ACC112 (cell line): ENCODE measurements around the gene UNC79.

Experiments used
- H2AFZ ChIP-seq: fragments of 200-600 bp; sonication (generic); one replicate; pipeline ENCODE4 v1.6.0; 2017; ENCODE audit warnings: antibody characterized with exemption, low read length; ENCODE audit not compliant: unreplicated experiment
- H3K27ac ChIP-seq: fragments of 200-600 bp; sonication (generic); 2 replicates; pipeline ENCODE4 v1.5.1; 2014; ENCODE audit warnings: low read depth, mild to moderate bottlenecking, antibody characterized with exemption, low read length, moderate library complexity
- H3K27me3 ChIP-seq: fragments of 200-600 bp; sonication (generic); 2 replicates; pipeline ENCODE4 v1.6.1; 2014; ENCODE audit warnings: mild to moderate bottlenecking, antibody characterized with exemption, low read length, moderate library complexity, mixed read lengths; ENCODE audit not compliant: insufficient read depth
- H3K36me3 ChIP-seq: fragments of 200-600 bp; sonication (generic); 2 replicates; pipeline ENCODE4 v1.6.1; 2016; ENCODE audit warnings: mild to moderate bottlenecking, antibody characterized with exemption, low read length, moderate library complexity, mixed read lengths; ENCODE audit not compliant: insufficient read depth
- H3K4me1 ChIP-seq: fragments of 200-600 bp; sonication (generic); one replicate; pipeline ENCODE4 v1.6.1; 2016; ENCODE audit warnings: low read length, mixed read lengths; ENCODE audit not compliant: insufficient read depth, unreplicated experiment, control insufficient read depth
- H3K4me3 ChIP-seq: fragments of 200-600 bp; sonication (generic); 2 replicates; pipeline ENCODE4 v1.5.1; 2014; ENCODE audit warnings: mild to moderate bottlenecking, low read depth, low read length
- H3K79me2 ChIP-seq: fragments of 200-600 bp; sonication (generic); one replicate; pipeline ENCODE4 v1.6.0; 2016; ENCODE audit warnings: low read length; ENCODE audit not compliant: control insufficient read depth, unreplicated experiment, insufficient read depth

The UNC79 gene

GRCh38 chr14:93706360-93706955, 275.7 kb downstream of the UNC79 start:
- no peaks in the 10 kb centered on the region for H3K36me3 ChIP-seq
- no peak overlapping the region for H2AFZ ChIP-seq
- no peak overlapping the region for H3K27ac ChIP-seq
- H3K27me3 ChIP-seq = no peaks in the 10 kb centered on the region
- no peaks in the 10 kb centered on the region for H3K4me1 ChIP-seq
- H3K4me3 ChIP-seq = no peak overlapping the region
- H3K79me2 ChIP-seq = no peaks in the 10 kb centered on the region

- Histone ChIP-seq H3K27me3 (no peaks in the 10 kb centered on the region), H3K79me2 (no peaks in the 10 kb centered on the region), H3K4me1 (no peaks in the 10 kb centered on the region), H2AFZ (no peak overlapping the region), H3K27ac (no peak overlapping the region), H3K36me3 (no peaks in the 10 kb centered on the region), H3K4me3 (no peak overlapping the region)
These were observed 276.7 kb downstream of the UNC79 start for GRCh38 chr14:93707475-93707874.

- no peak overlapping the region for H3K27ac ChIP-seq
- no peaks in the 10 kb centered on the region for H3K79me2 ChIP-seq
- H2AFZ ChIP-seq = no peak overlapping the region
- H3K36me3 ChIP-seq = no peaks in the 10 kb centered on the region
- no peaks in the 10 kb centered on the region for H3K27me3 ChIP-seq
- no peaks in the 10 kb centered on the region for H3K4me1 ChIP-seq
- no peak overlapping the region for H3K4me3 ChIP-seq
These were observed 277.6 kb downstream of the UNC79 start for GRCh38 chr14:93708311-93708734.

- H3K27me3 ChIP-seq = no peaks in the 10 kb centered on the region
- H2AFZ ChIP-seq = no peak overlapping the region
- no peaks in the 10 kb centered on the region for H3K4me1 ChIP-seq
- H3K27ac ChIP-seq = no peak overlapping the region
- no peak overlapping the region for H3K4me3 ChIP-seq
- H3K79me2 ChIP-seq = no peaks in the 10 kb centered on the region
- H3K36me3 ChIP-seq = no peaks in the 10 kb centered on the region
These were observed 278.1 kb downstream of the UNC79 start for GRCh38 chr14:93708800-93709199.

- H3K27ac ChIP-seq = no peak overlapping the region
- H3K36me3 ChIP-seq = no peaks in the 10 kb centered on the region
- H3K4me3 ChIP-seq = no peak overlapping the region
- no peaks in the 10 kb centered on the region for H3K4me1 ChIP-seq
- H3K79me2 ChIP-seq = no peaks in the 10 kb centered on the region
- H3K27me3 ChIP-seq = no peaks in the 10 kb centered on the region
- H2AFZ ChIP-seq = no peak overlapping the region
These were observed 278.5 kb downstream of the UNC79 start for GRCh38 chr14:93709249-93709648.

- H3K4me1 ChIP-seq = no peaks in the 10 kb centered on the region
- H3K27me3 ChIP-seq = no peaks in the 10 kb centered on the region
- no peak overlapping the region for H2AFZ ChIP-seq
- H3K4me3 ChIP-seq = no peak overlapping the region
- H3K79me2 ChIP-seq = no peaks in the 10 kb centered on the region
- no peaks in the 10 kb centered on the region for H3K36me3 ChIP-seq
- no peak overlapping the region for H3K27ac ChIP-seq
These were observed 281.5 kb downstream of the UNC79 start for GRCh38 chr14:93712079-93712837.

GRCh38 chr14:93712838-93713724, 282.3 kb downstream of the UNC79 start:
- no peaks in the 10 kb centered on the region for H3K4me1 ChIP-seq
- no peaks in the 10 kb centered on the region for H3K79me2 ChIP-seq
- H3K27ac ChIP-seq = no peak overlapping the region
- no peaks in the 10 kb centered on the region for H3K27me3 ChIP-seq
- no peak overlapping the region for H3K4me3 ChIP-seq
- H3K36me3 ChIP-seq = no peaks in the 10 kb centered on the region
- H2AFZ ChIP-seq = no peak overlapping the region

- Histone ChIP-seq H3K4me1 (no peaks in the 10 kb centered on the region), H3K79me2 (no peaks in the 10 kb centered on the region), H3K27ac (no peak overlapping the region), H2AFZ (no peak overlapping the region), H3K36me3 (no peaks in the 10 kb centered on the region), H3K27me3 (no peaks in the 10 kb centered on the region), H3K4me3 (no peak overlapping the region)
These were observed 283.1 kb downstream of the UNC79 start for GRCh38 chr14:93713726-93714405.

GRCh38 chr14:93714605-93715004, 283.9 kb downstream of the UNC79 start:
- H3K27me3 ChIP-seq = no peaks in the 10 kb centered on the region
- H3K79me2 ChIP-seq = no peaks in the 10 kb centered on the region
- H2AFZ ChIP-seq = no peak overlapping the region
- H3K36me3 ChIP-seq = no peaks in the 10 kb centered on the region
- H3K27ac ChIP-seq = no peak overlapping the region
- no peaks in the 10 kb centered on the region for H3K4me1 ChIP-seq
- no peak overlapping the region for H3K4me3 ChIP-seq

GRCh38 chr14:93715279-93715927, 284.7 kb downstream of the UNC79 start:
- H3K27ac ChIP-seq = no peak overlapping the region
- H2AFZ ChIP-seq = no peak overlapping the region
- no peaks in the 10 kb centered on the region for H3K27me3 ChIP-seq
- H3K4me3 ChIP-seq = no peak overlapping the region
- H3K79me2 ChIP-seq = no peaks in the 10 kb centered on the region
- H3K4me1 ChIP-seq = no peaks in the 10 kb centered on the region
- H3K36me3 ChIP-seq = no peaks in the 10 kb centered on the region
